Raji (cell line): ENCODE measurements around the gene ZMYND12.

Experiments used
- POLR2A ChIP-seq: IDR thresholded peaks from 2 replicates; pipeline ENCODE4 v1.6.1; 2011; ENCODE audit warnings: low read depth, low read length, control low read depth; ENCODE audit not compliant: insufficient read depth

Gene ZMYND12

GRCh38 chr1:42420911-42421585, 34.8 kb downstream of the ZMYND12 start:
- no peak for TF ChIP-seq POLR2A

DNA sequence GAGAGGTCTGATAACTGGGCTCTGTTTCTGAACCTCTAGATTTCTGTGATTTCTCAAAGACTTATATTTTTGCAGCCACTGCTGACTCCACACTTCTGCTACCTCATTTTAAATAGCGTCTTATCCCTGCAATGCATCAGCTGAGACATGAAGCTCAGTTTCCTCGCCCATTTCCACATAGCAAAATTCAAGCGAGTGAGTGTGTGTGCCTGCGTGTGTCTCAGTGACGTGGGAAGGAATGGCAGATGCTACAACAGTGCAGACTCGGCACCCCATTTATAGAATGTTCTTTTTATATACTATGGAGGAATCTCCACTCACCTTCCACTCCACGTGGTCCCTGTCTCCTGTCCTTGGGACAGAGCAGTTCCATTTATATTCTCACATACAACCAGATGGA, 35.7 kb downstream of the ZMYND12 start:
- TF ChIP-seq POLR2A: no peak

DNA sequence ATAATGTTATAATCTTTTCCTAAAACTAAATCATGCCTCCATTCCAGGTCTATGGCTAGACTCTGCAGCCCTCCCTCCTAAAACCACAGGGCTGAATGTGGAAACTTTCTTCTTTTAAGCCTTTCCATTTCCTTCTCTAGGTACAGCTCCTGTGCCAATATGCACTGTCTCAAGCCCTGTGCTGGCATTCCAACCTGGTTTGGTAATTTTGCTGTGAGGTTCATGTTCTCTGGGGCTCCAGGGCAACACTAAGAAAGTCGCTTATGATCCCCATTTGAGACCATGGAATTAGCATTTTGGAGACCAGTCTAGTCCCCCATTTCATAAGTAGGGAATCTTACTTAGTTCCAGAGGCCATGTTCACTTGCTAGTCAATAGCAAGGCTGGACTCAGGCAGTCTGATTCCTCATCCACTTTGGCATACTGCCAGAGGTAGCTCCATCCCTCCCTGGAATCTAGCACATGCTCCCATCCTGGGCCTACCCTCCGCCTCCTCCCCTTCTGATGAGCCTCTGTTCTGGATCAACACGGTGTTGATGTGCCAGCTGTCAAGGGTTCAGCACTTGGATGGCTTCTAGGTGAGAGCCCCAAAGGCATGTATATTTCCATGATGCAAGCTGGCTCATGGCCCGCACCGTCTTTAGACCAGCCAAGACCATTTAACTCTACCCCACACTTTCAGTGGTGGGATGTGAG, 36.5 kb downstream of the ZMYND12 start:
- TF ChIP-seq POLR2A: no peak

- TF ChIP-seq POLR2A: no peak
Measured at GRCh38 chr1:42418516-42418915, 37.3 kb downstream of the ZMYND12 start.

- TF ChIP-seq POLR2A: no peak
Measured at GRCh38 chr1:42417166-42417565, 38.7 kb downstream of the ZMYND12 start.

GRCh38 chr1:42414551-42415496, 41.0 kb downstream of the ZMYND12 start:
- no peak for TF ChIP-seq POLR2A

DNA sequence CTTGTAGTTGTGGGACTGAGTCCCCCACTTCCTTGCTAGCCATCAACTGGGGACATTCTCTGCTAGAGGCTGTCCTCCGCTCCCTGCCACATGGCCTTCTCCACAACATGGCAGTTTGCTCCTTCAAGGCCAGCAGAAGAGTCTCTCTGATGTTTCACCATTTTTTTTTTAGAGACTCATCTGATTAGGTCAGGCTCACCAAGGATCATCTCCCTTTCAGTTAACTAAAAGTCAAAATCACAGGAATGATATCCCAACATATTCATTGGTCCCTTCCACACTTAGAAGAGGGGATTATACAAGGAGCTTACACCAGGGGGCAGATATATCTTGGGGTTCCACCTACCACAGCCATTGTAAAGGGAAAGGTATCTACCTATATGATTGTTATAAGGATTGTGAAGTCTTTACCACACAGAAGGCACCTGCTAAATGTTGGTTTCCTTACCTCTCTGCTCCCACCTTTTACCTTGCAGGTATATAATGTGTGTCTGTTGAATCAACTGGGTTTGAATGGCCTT, 51.9 kb downstream of the ZMYND12 start:
- no peak for TF ChIP-seq POLR2A

DNA sequence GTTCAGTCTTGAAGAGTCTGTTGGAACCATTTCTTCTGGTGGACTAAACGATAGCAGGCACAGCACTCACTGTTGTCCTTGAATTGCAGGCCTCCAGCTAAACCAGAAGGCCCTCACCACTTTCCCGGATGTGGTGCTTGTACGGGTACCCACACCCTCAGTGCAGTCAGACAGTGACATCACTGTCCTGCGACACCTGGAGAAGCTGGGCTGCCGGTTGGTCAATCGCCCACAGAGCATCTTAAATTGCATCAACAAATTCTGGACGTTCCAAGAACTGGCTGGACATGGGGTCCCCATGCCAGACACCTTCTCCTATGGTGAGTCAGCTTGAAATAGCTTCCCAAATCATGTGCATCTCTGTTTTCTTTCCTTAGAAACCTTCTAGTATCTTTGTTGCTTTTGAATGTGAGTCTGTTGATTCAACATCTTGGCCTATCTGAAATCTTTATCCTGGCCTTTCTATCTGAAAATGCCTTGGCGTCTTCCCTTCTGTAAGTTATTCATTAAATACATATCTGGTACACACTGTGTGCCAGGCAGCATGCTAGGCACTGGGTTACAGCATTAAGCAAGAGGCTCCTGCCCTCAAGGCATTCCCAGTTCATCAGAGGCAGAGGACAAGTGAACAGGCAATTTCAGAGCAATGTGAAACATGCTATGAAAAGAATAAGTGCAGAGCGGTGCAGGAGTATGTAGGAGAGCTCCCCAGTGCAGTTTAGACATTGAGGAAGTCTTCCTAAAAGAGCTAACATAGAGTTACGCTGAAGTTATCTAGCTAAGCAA, 56.3 kb downstream of the ZMYND12 start:
- no peak for TF ChIP-seq POLR2A

DNA sequence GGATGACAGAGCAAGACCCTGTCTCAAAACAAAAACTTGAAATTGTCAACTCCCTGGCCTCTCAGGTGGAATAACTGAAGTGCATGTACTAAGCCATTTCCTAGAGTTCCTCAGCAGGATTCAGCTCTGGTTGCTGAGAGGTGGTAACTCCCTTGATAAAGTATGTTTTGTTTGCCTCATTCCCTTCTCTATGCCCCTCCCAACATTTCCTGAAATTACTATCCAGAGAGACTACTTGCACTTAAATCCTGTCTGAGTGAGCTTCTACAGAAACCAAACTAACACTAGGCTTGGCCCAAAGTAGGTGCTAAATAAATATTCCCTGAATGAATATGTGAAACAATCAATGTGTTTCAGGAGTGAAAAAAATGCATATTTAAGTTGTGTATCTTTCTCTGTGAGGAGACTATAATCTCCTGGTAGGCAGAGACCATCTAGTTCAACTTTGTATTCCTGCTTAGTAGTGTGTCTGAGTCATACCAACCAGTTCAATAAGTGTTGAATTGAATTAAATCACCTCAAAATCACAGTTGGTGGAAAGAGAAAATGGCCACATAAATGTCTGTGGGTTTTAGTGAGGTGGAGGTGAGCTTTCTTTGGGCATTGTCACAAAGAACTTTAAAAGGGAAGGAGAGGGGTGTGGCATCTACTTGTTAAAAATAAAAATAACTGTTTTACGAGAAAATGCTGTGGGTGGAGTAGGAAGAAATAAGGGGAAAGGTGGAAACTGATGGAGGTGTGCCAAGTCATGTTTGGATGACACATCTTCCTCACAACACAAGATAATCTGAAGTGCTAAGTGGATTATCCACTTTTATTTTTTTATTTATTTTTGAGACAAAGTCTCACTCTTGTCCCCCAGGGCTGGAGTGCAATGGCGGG, 62.6 kb downstream of the ZMYND12 start:
- no peak for TF ChIP-seq POLR2A

- no peak for TF ChIP-seq POLR2A
Measured at GRCh38 chr1:42392255-42392654, 63.6 kb downstream of the ZMYND12 start.

DNA sequence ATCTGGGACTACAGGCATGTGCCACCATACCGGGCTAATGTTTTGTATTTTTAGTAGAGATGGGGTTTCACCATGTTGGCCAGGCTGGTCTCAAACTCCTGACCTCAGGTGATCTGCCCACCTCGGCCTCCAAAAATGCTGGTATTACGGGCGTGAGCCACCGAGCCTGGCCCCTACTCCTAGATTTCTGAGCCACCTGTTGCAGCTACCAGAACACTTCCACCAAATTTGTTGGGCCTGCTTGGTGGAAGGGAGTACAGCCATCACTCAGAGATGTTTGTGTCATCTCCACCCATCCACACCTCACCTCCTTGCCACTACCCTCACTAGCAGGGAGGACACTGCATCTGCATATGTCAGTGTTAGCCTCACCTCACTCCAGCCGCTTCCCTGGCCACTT, 69.8 kb downstream of the ZMYND12 start:
- no peak for TF ChIP-seq POLR2A

DNA sequence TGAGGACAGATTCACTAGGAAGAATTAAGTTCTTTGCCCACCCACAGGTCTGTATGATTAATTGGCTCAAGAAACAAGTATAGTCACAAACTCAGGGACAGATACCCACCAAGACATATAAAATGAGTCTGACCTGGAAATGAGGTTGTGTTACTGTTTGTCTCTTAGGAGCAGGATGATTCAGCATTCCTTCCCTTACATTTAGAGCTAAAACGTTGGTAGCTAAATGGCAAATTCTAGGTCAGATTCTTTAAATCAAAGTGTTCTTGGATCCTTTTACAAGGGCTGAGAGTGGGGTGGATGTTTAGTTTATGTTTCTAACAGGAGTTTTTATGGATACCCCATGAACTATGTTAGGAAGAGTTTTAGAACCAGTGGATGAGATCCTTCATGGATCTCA, 70.5 kb downstream of the ZMYND12 start:
- no peak for TF ChIP-seq POLR2A

DNA sequence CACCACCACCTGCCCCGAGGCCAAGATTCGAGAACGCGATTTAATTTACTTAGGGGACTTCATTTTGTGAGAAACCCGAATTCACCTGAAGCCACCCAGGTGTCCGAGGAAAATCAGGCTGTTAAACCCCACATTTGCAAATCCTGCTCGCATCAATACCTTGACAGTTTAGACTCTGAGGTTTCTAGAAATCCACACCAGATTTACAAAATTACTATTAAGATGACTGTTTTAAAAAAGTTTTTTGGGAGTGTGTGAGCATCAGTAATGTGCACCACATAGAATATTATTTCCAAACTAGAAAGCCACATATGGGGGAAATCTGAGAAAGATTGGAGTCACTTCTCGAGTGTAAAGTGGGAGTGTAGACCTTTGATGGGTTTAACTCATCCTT, 74.5 kb downstream of the ZMYND12 start:
- no peak for TF ChIP-seq POLR2A

DNA sequence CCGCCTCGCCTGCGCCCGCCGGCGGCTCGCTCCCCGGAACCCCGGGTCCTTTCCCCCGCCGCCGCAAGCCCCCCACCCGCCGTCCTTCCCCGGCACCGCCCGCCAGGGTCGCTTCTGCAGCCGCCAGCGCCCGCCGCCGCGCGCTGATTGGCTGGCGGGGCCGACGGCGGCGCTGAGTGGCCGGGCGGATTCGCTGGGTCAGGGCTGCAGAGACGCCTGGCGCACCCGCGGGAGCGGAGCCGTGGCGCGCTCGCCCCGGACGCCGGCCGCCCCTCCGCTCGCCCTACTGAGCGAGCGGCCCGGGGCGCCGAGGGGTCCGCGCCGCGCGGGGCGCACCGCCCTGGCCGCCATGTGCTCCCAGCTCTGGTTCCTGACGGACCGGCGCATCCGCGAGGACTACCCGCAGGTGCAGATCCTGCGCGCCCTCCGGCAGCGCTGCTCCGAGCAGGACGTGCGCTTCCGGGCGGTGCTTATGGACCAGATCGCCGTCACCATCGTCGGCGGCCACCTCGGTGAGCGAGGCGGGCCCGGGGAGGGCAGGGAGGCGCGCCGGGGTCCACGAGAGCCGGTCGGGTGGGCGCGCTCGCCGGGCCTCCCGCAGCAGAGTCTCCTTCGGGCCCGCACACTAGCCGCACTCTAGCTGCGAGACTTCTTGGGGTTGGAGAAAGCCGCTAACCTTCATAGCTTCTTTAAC, 75.1 kb downstream of the ZMYND12 start, which contains the start of gene RIMKLA:
Gene RIMKLA (plus strand): TSS at position 207 of the 694 bp plus-strand sequence. CDS start 143 bp downstream, at position 350.
- TF ChIP-seq POLR2A: peak; percentile 55
